SK-N-MC (cell line): Measurements from ENCODE around the gene CCNF.

Experiments used
- EZH2 ChIP-seq: fragments of 200-600 bp; sonication (generic); IDR thresholded peaks from one replicate; pipeline ENCODE4 v1.6.1; 2017; ENCODE audit warnings: antibody characterized with exemption
- FOXP2 ChIP-seq: optimal IDR thresholded peaks from 2 replicates; pipeline ENCODE3; 2011; ENCODE audit warnings: mild to moderate bottlenecking, moderate library complexity; ENCODE audit not compliant: insufficient read depth; ENCODE audit errors: extremely low read length, control extremely low read depth
- POLR2AphosphoS5 ChIP-seq: IDR thresholded peaks from 2 replicates; pipeline ENCODE4 v1.6.1; 2012; ENCODE audit warnings: mild to moderate bottlenecking, low read depth, low read length, borderline replicate concordance

- TF ChIP-seq POLR2AphosphoS5 = no peak
- no peak for TF ChIP-seq EZH2
- TF ChIP-seq FOXP2 = no peak
These were observed 31.7 kb downstream of the CCNF start for GRCh38 chr16:2460916-2461315.
